OCI-LY1 (cell line): Measurements from ENCODE around the gene PRKCE.

ENCODE experiments used
- CTCF ChIP-seq: fragments of 200-600 bp; sonication (generic), shearing (Covaris generic); IDR thresholded peaks from 2 replicates; pipeline ENCODE4 v1.5.1; 2017; ENCODE audit warnings: mild to moderate bottlenecking, antibody characterized with exemption, low read length, moderate library complexity, mixed read lengths
- EZH2 ChIP-seq: fragments of 200-600 bp; sonication (generic), shearing (Covaris generic); IDR thresholded peaks from 2 replicates; pipeline ENCODE4 v1.8.0; 2017; ENCODE audit warnings: borderline replicate concordance, mixed run types, mild to moderate bottlenecking, antibody characterized with exemption, low read length, moderate library complexity, mixed read lengths

GRCh38 chr2:46042711-46043110, 391.2 kb downstream of the PRKCE start:
- TF ChIP-seq CTCF: no peak
- no peak for TF ChIP-seq EZH2
